Neuronal stem cell (in vitro differentiated cells): ENCODE measurements around the gene OR2V2.

Experiments used
- DNase-seq: peaks from one replicate; pipeline ENCODE4 v3.0.0-alpha.2; 2013; ENCODE audit warnings: low spot score
- H2AFZ ChIP-seq: one replicate; pipeline ENCODE4 v1.6.1; 2013; ENCODE audit warnings: mild to moderate bottlenecking, low read length, inconsistent platforms
- H2AK5ac ChIP-seq: 2 replicates; pipeline ENCODE4 v1.6.1; 2013; ENCODE audit warnings: low read depth, mild to moderate bottlenecking, inconsistent platforms, low read length, moderate library complexity, mixed read lengths
- H2BK120ac ChIP-seq: 2 replicates; pipeline ENCODE4 v1.6.1; 2013; ENCODE audit warnings: low read depth, mild to moderate bottlenecking, inconsistent platforms, low read length, moderate library complexity, mixed read lengths
- H2BK12ac ChIP-seq: one replicate; pipeline ENCODE4 v1.6.1; 2013; ENCODE audit warnings: low read length, inconsistent platforms
- H2BK15ac ChIP-seq: 2 replicates; pipeline ENCODE4 v1.6.1; 2013; ENCODE audit warnings: mild to moderate bottlenecking, low read length, inconsistent platforms, mixed read lengths
- H2BK5ac ChIP-seq: one replicate; pipeline ENCODE4 v1.6.1; 2013; ENCODE audit warnings: inconsistent platforms, mild to moderate bottlenecking, low read length, moderate library complexity
- H3K14ac ChIP-seq: one replicate; pipeline ENCODE4 v1.6.1; 2013; ENCODE audit warnings: low read length, inconsistent platforms
- H3K18ac ChIP-seq: 2 replicates; pipeline ENCODE4 v1.6.1; 2013; ENCODE audit warnings: low read length, inconsistent platforms
- H3K23ac ChIP-seq: 2 replicates; pipeline ENCODE4 v1.6.1; 2013; ENCODE audit warnings: low read depth, mild to moderate bottlenecking, mixed read lengths, low read length, inconsistent platforms; ENCODE audit not compliant: poor library complexity
- H3K27ac ChIP-seq: replicated peaks from 3 replicates; pipeline ENCODE4 v1.5.1; 2013; ENCODE audit warnings: low read length, inconsistent platforms
- H3K27me3 ChIP-seq, 3 experiments: 2 replicates each; pipeline ENCODE4 v1.6.1; 2013; ENCODE audit warnings: low read length in 3 of 3, mild to moderate bottlenecking in 2 of 3, inconsistent platforms in 1 of 3, low read depth in 1 of 3, mixed read lengths in 1 of 3, moderate library complexity in 1 of 3; ENCODE audit not compliant: control insufficient read depth in 3 of 3, insufficient read depth in 3 of 3
- H3K36me3 ChIP-seq, 2 donors: replicated peaks in 1 of 2; 2 replicates each; pipeline ENCODE4 v1.6.1; 2013; ENCODE audit warnings: low read length in 2 of 2; ENCODE audit not compliant: control insufficient read depth in 2 of 2, insufficient read depth in 2 of 2
- H3K4ac ChIP-seq: 2 replicates; pipeline ENCODE4 v1.6.1; 2013; ENCODE audit warnings: inconsistent platforms, mild to moderate bottlenecking, low read length, moderate library complexity
- H3K4me1 ChIP-seq, 2 donors: 1 replicate in 1 of 2; 2 replicates in 1 of 2; pipeline ENCODE4 v1.6.1; 2013; ENCODE audit warnings: low read length in 2 of 2, low read depth in 1 of 2; ENCODE audit not compliant: control insufficient read depth in 2 of 2, insufficient read depth in 1 of 2
- H3K4me2 ChIP-seq: one replicate; pipeline ENCODE4 v1.6.1; 2013; ENCODE audit warnings: mild to moderate bottlenecking, low read length, inconsistent platforms; ENCODE audit not compliant: insufficient read depth, poor library complexity, severe bottlenecking
- H3K4me3 ChIP-seq, 2 donors: 2 replicates each; pipeline ENCODE4 v1.5.1; 2013; ENCODE audit warnings: low read length in 2 of 2, mild to moderate bottlenecking in 2 of 2, inconsistent platforms in 1 of 2, moderate library complexity in 1 of 2
- H3K79me1 ChIP-seq: one replicate; pipeline ENCODE4 v1.6.1; 2013; ENCODE audit warnings: low read depth, mild to moderate bottlenecking, inconsistent platforms, low read length, moderate library complexity
- H3K9ac ChIP-seq: one replicate; pipeline ENCODE4 v1.6.1; 2013; ENCODE audit warnings: mild to moderate bottlenecking, low read depth, low read length, inconsistent platforms; ENCODE audit not compliant: poor library complexity
- H3K9me3 ChIP-seq, 2 donors: replicated peaks in 1 of 2; 2 replicates each; pipeline versions ENCODE3 to v1.6.1; 2013; ENCODE audit warnings: low read length in 2 of 2, mild to moderate bottlenecking in 2 of 2, inconsistent platforms in 1 of 2, low read depth in 1 of 2, mixed read lengths in 1 of 2, moderate library complexity in 1 of 2; ENCODE audit not compliant: control insufficient read depth in 2 of 2, insufficient read depth in 1 of 2
- H4K8ac ChIP-seq: one replicate; pipeline ENCODE4 v1.6.1; 2013; ENCODE audit warnings: low read depth, mild to moderate bottlenecking, inconsistent platforms, low read length, moderate library complexity
- H4K91ac ChIP-seq: one replicate; pipeline ENCODE4 v1.6.1; 2013; ENCODE audit warnings: low read length, low read depth, mild to moderate bottlenecking, inconsistent platforms; ENCODE audit not compliant: poor library complexity
- WGBS, 2 donors: extraction: QIAGEN DNeasy Blood & Tissue Kit; methylation state at CpG; one replicate each; pipeline ENCODE4 v1.1.7; 2013; ENCODE audit warnings: missing lambda C conversion rate in 2 of 2, mixed read lengths in 1 of 2; ENCODE audit not compliant: insufficient read length in 2 of 2, insufficient replicate concordance in 1 of 2; ENCODE audit errors: extremely low coverage in 2 of 2; 5-methylcytosine and 5-hydroxymethylcytosine counted together

OR2V2 gene

DNA sequence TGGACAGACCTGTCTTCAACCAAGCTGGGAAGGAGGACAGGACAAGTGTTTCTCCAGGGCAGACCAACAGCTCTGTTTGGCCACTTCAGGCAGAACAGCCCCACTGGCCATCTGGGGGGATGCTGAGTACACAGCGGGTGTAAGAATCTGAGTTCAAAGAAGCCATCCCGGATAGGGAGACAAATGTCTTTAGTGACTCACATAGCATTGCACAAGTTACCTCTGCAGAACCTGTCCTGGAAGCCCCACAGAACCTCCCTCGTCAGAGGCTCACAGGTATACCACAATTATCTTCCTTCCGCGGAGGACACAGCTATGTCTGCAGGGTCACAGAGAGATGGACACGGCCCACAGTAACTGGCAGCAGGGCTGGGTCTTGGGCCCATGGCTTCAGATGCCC is 2.0 kb downstream of the OR2V2 start:
- no peak for DNase-seq
- H3K27me3 ChIP-seq, result peaks cover 0 to 12% (median 0%) of the 10 kb centered on the region in 3 experiments
- H3K27ac ChIP-seq, result no peak overlapping the region
- no peaks in the 10 kb centered on the region for H3K9me3 ChIP-seq
- H2AFZ ChIP-seq, result no peak overlapping the region
- peaks cover 0 to 1% of the 10 kb centered on the region in 2 donors for H3K4me1 ChIP-seq
- H4K91ac ChIP-seq, result no peak overlapping the region
- no peak overlapping the region for H2AK5ac ChIP-seq
- no peak overlapping the region for H3K14ac ChIP-seq
- H2BK5ac ChIP-seq, result no peak overlapping the region
- H3K36me3 ChIP-seq, result no peaks in the 10 kb centered on the region
- H3K4me2 ChIP-seq, result no peak overlapping the region
- H3K4me3 ChIP-seq, result no peak overlapping the region
- H4K8ac ChIP-seq, result no peak overlapping the region
- no peak overlapping the region for H3K18ac ChIP-seq
- no peak overlapping the region for H2BK15ac ChIP-seq
- no peaks in the 10 kb centered on the region for H3K79me1 ChIP-seq
- no CpG with 5 or more reads among the region's 6 CpGs for WGBS, 2 donors
- no peak overlapping the region for H2BK120ac ChIP-seq
- H3K23ac ChIP-seq, result no peak overlapping the region
- H3K9ac ChIP-seq, result no peak overlapping the region
- no peak overlapping the region for H2BK12ac ChIP-seq
- H3K4ac ChIP-seq, result no peak overlapping the region

DNA sequence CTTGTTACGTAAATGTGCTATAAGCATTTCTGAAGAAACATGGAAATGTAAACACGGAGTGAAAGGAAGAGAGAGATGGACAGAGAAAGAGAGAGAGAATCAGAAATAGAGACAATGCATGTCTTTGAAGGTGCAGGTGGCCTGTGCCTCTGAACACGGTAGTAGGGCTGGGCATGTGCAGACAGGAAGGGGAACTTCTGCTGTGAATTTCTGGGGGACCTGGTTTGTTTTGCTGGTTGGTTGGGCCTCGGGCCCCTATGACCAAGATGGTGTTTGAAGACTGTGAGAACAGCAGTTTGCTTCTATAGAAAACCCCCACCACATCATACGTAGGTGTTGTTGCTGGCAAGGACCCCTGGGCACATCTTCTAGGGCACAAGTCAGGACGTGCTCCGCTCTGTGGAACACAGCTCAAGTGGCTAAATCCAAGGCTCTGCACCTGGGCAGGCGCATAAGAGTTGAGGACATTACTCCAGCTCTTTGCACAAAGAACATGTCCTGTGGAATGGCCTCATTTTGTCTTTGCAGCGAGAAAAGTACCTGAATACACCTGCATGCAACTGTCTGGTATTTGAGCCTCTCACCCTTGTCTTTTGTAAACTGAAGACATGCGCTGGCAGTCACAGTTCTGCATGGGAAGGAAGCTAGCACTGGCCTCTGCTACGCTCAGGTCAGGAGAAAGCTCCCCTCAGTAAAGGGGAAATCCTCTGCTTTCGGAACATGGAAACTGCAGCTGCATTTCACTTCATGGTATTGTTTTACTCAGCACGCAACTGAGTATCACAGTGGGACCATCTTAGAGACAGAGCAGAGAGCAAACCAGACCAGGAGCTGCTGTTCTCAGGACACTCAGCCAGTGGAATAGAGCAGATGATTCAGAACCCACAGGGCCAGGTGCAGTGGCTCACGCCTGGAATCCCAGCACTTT is 2.7 kb downstream of the OR2V2 start:
- Histone ChIP-seq H3K27ac (no peak overlapping the region), H3K4me2 (no peak overlapping the region), H3K9ac (no peak overlapping the region), H3K9me3 (peaks cover 0 to 2% of the 10 kb centered on the region in 2 donors), H2BK12ac (no peak overlapping the region), H3K36me3 (no peaks in the 10 kb centered on the region), H3K4me1 (peaks cover 0 to 1% of the 10 kb centered on the region in 2 donors), H3K79me1 (no peaks in the 10 kb centered on the region), H3K27me3 (peaks cover 0 to 12% (median 0%) of the 10 kb centered on the region in 3 experiments), H2AK5ac (no peak overlapping the region), H3K14ac (no peak overlapping the region), H2BK15ac (no peak overlapping the region), H3K4ac (no peak overlapping the region), H2AFZ (no peak overlapping the region), H3K23ac (no peak overlapping the region), H3K4me3 (no peak overlapping the region), H2BK120ac (no peak overlapping the region), H4K8ac (no peak overlapping the region), H4K91ac (no peak overlapping the region), H2BK5ac (no peak overlapping the region), H3K18ac (no peak overlapping the region)
- DNase-seq, result no peak
- no CpG with 5 or more reads among the region's 14 CpGs for WGBS, 2 donors

DNA sequence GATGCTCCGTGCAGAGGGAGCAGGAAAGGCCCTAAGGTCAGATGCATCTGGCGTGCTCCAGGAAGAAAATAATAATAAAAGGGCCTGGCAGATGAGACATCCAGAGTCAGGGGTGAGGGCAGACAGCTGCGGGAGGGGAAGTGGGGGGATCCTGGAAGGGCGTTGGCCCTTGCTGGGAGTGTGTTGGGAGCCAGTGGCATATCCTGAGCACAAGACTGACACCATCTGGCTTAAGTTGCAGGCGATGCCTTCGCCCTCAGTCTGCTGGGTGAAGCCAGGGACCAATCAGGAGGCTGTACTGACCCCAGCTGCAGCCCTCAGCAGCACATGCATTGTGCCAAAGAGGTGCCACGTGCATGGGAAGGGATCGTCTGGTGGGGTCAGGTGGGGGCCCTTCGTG is 3.8 kb downstream of the OR2V2 start:
- Histone ChIP-seq H3K18ac (peak overlapping the region; percentile 54), H3K9ac (no peak overlapping the region), H3K4me3 (no peak overlapping the region), H3K4me1 (peaks cover 0 to 1% of the 10 kb centered on the region in 2 donors), H2AFZ (no peak overlapping the region), H4K8ac (no peak overlapping the region), H4K91ac (no peak overlapping the region), H3K4ac (no peak overlapping the region), H2BK5ac (no peak overlapping the region), H3K14ac (no peak overlapping the region), H2BK12ac (no peak overlapping the region), H3K27ac (no peak overlapping the region), H3K9me3 (peaks cover 0 to 2% of the 10 kb centered on the region in 2 donors), H3K4me2 (no peak overlapping the region), H2BK120ac (no peak overlapping the region), H3K36me3 (no peaks in the 10 kb centered on the region), H3K79me1 (no peaks in the 10 kb centered on the region), H2BK15ac (no peak overlapping the region), H3K27me3 (peaks cover 0 to 12% (median 0%) of the 10 kb centered on the region in 3 experiments), H3K23ac (no peak overlapping the region), H2AK5ac (no peak overlapping the region)
- WGBS, 2 donors, result no CpG with 5 or more reads among the region's 9 CpGs
- no peak for DNase-seq

DNA sequence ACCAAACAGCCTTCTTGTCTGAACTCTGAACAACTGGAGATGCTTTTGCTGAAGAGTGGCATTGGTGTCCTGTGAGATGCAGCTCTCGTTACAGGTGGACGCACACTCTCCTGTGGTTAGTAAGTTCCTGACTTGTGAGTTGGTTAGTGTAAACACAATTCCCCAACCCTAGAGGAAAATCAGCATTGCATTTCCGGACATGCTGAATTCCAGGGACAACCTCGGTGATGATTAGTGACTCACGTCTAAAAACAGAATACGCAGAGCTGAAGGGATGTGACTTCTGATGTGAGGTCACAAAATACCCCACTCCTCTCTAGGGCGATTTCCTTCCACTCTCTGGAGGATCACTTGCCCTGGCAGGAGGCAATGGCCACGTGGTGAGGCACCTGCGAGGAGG is 5.0 kb downstream of the OR2V2 start:
- H3K4me1 ChIP-seq, result peaks cover 0 to 1% of the 10 kb centered on the region in 2 donors
- H3K4ac ChIP-seq, result no peak overlapping the region
- H3K4me2 ChIP-seq, result no peak overlapping the region
- no peak overlapping the region for H4K8ac ChIP-seq
- no peak overlapping the region for H2AK5ac ChIP-seq
- H3K27me3 ChIP-seq, result peaks cover 0 to 12% (median 0%) of the 10 kb centered on the region in 3 experiments
- H2BK5ac ChIP-seq, result no peak overlapping the region
- H3K4me3 ChIP-seq, result no peak overlapping the region
- no peak overlapping the region for H2BK120ac ChIP-seq
- no peak overlapping the region for H3K23ac ChIP-seq
- no peak for DNase-seq
- peaks cover 0 to 2% of the 10 kb centered on the region in 2 donors for H3K9me3 ChIP-seq
- H4K91ac ChIP-seq, result no peak overlapping the region
- no peak overlapping the region for H3K18ac ChIP-seq
- H3K14ac ChIP-seq, result no peak overlapping the region
- no CpG with 5 or more reads among the region's 9 CpGs for WGBS, 2 donors
- no peak overlapping the region for H2BK12ac ChIP-seq
- H3K27ac ChIP-seq, result no peak overlapping the region
- H3K36me3 ChIP-seq, result no peaks in the 10 kb centered on the region
- H2BK15ac ChIP-seq, result no peak overlapping the region
- H2AFZ ChIP-seq, result no peak overlapping the region
- H3K9ac ChIP-seq, result no peak overlapping the region
- H3K79me1 ChIP-seq, result no peaks in the 10 kb centered on the region
